ENCODE measurements around the gene CD276.

CD276 gene

DNA sequence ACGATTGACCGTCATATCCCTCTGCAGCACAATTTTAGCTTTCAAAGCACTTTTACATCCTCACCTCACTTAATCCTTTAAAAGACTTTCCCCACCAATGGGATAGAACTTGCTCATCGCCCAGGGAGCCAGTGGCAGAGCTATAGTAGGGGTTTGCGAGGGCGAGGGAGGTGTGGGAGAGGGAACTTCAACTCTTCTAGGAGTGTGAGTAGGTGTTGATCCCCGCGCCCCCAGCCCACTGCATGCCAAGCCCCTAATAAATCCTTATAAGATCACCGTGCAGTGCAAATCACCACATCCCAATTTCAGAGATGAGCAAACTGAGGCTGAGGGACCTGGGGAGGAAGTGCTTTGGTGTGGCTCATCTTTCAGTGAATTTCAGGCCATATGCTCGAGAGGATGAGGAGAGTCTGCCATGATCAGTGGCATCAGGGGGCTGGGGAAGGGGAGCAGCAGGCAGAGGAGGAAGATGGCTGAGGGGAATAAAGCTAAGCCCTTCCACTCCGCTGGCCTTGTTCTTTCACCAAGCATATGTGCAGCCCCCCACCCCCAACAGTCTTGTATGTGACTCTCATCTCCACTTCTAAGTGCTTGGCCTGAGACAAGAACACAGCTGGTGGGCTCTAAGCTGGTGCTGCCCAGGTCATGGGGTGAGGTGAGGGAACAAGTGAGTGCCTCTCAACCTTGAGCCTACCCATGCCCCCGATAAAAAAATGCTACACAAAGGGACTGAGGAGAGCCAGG, 63.8 kb downstream of the CD276 start:
- DNase-seq (ENCODE audit: low spot score), result no peak

GRCh38 chr15:73748730-73749129, 64.5 kb downstream of the CD276 start:
- DNase-seq (ENCODE audit: low spot score), result no peak

- no peak for DNase-seq (ENCODE audit: low spot score)
These were observed 65.3 kb downstream of the CD276 start for GRCh38 chr15:73749533-73749932.

- DNase-seq (ENCODE audit: low spot score), result no peak
These were observed 65.8 kb downstream of the CD276 start for GRCh38 chr15:73749971-73750370.

GRCh38 chr15:73750438-73750837, 66.3 kb downstream of the CD276 start:
- DNase-seq (ENCODE audit: low spot score), result no peak

GRCh38 chr15:73750951-73751350, 66.8 kb downstream of the CD276 start:
- DNase-seq (ENCODE audit: low spot score), result no peak

GRCh38 chr15:73751511-73751898, 67.3 kb downstream of the CD276 start:
- DNase-seq (ENCODE audit: low spot score), result no peak

- DNase-seq (ENCODE audit: low spot score), result no peak
These were observed 68.0 kb downstream of the CD276 start for GRCh38 chr15:73751899-73752805.

- DNase-seq (ENCODE audit: low spot score), result no peak
These were observed 68.6 kb downstream of the CD276 start for GRCh38 chr15:73752806-73753193.

GRCh38 chr15:73753250-73754130, 69.3 kb downstream of the CD276 start, which contains the start of gene INSYN1:
INSYN1 (minus strand) TSS chr15:73753351; CDS start chr15:73751130, 2,221 bp downstream.
- DNase-seq (ENCODE audit: low spot score), result no peak

DNA sequence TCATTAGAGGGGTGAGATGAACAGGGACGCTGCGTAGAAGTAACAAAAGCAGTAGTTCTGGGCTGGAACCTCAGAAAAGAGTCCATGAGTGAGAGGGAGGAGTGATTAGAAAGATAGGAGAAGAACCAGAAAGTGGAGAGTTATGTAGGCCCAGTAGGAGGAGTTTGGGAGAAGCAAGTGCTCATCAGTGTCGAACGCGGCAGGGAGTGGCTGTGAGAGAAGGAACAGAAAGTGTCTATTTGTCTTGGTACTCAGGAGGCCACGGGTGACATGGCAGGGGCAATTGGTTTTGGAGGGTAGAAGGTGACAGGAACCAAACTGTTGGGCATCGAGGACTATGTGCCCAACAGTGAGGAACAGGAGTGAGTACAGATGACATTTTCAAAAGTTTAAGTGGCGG, 70.3 kb downstream of the CD276 start:
- DNase-seq (ENCODE audit: low spot score), result no peak

DNA sequence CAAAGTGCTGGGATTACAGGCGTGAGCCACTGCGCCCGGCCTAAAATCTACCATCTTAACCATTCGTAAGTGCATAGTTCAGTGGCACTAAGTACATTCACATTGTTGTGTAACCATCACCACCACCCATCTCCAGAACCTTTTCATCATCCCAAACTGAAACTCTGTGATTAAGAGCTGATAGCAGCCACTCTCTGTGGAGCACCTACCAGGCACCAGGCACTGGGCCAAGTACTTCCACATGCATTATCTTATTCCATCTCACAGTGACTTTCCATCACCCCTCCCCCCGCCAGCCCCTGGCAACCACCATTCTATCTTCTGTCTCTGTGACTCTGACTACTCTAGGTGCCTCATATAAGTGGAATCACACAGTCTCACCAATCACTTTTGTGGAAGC, 71.3 kb downstream of the CD276 start:
- DNase-seq (ENCODE audit: low spot score), result no peak

DNA sequence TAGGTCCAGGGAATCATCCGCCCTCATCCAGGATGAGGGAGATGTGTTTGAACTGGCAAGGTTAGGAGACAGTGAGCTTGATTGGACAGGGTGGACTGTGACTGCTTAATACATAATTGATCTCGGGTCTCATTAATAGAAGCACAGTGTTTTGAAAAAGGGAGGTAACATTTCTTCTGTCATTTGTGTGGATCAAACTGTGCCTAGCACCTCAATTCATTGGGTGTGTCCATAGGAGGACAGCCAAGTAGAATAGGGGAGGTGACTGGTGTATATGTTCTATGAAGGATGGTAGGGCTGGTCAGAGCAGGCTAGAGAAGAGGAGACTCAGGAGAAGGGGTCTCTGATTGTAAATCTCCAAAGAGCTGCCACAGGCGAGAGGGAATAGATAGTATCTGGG, 71.8 kb downstream of the CD276 start:
- DNase-seq (ENCODE audit: low spot score), result no peak

- no peak for DNase-seq (ENCODE audit: low spot score)
These were observed 72.2 kb downstream of the CD276 start for GRCh38 chr15:73756390-73756789.

- no peak for DNase-seq (ENCODE audit: low spot score)
These were observed 72.8 kb downstream of the CD276 start for GRCh38 chr15:73756947-73757513.

- no peak for DNase-seq (ENCODE audit: low spot score)
These were observed 73.4 kb downstream of the CD276 start for GRCh38 chr15:73757571-73757970.

GRCh38 chr15:73758461-73758860, 74.3 kb downstream of the CD276 start:
- no peak for DNase-seq (ENCODE audit: low spot score)

DNA sequence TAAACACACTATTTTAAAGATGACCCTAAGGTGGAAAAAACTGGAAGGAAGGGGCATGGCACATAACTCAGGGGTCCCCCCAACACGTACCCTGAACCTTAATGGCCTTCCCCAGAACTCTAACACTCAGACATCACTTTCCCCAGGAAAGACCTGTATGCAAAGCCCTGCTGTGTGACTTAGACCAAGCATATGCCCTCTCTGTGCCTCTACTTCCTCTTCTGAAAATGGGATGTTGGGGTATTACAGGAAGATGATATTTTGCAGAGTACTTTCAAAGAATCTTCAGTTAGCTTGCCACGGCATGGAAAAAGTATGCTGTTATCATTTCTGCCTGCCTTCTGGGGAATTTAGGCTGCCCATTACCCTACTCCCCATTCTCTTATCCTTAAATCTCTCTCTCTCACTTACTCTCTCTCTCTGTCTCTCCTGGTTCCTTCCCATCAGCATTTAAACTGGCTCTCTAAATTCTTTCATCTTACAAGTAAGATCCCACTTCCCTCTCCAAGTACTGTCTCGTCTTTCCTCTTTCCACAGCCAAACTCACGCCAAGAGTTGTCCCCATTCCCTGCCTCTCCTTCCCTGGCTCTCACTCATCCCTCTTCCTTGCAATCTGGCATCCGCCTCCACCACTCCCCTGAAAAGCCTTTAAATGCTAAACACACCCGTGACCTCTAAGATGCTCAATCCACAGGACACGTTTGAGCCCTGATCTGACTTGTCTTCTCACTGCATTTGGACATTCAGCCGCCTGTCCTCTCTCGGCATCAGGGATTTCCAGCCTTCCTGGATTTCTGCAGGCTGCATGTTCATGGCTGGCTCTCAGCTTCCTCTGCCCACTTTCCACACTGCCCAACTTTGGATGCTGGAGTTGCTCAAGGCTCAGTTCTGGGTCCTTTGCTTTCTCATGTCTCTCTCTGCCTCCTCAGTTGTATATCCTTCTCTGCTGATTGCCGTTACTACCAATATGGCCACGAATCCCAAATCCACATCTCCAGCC, 76.4 kb downstream of the CD276 start:
- DNase-seq (ENCODE audit: low spot score), result no peak

GRCh38 chr15:73763931-73764330, 79.7 kb downstream of the CD276 start:
- no peak for DNase-seq (ENCODE audit: low spot score)

All from LoVo (cell line).